Stimulated activated CD4-positive, alpha-beta T cell treated with anti-CD3 and anti-CD28 coated beads, Interleukin-1b, Interleukin-23, amount 100 ng/mL, for 24 hours (primary cell): Measurements from ENCODE around the gene EFCAB8.

ENCODE experiments used
- DNase-seq, 4 experiments: peaks; one replicate each; pipeline ENCODE4 v3.0.0-alpha.2; 2020; ENCODE audit warnings: low read depth in 4 of 4, low spot score in 1 of 4

Gene EFCAB8

GRCh38 chr20:32908334-32909292, 49.9 kb downstream of the EFCAB8 start:
- DNase-seq, result no peak

- no peak for DNase-seq
Observed at GRCh38 chr20:32909451-32909850, 50.7 kb downstream of the EFCAB8 start.

- no peak for DNase-seq
Observed at GRCh38 chr20:32909896-32910571, 51.3 kb downstream of the EFCAB8 start.

GRCh38 chr20:32911355-32911754, 52.6 kb downstream of the EFCAB8 start:
- DNase-seq, result no peak

GRCh38 chr20:32912688-32913087, 54.0 kb downstream of the EFCAB8 start:
- no peak for DNase-seq

GRCh38 chr20:32914031-32914430, 55.3 kb downstream of the EFCAB8 start:
- no peak for DNase-seq

GRCh38 chr20:32917191-32917950, 58.6 kb downstream of the EFCAB8 start:
- DNase-seq, result no peak

- no peak for DNase-seq
Observed at GRCh38 chr20:32918296-32918695, 59.6 kb downstream of the EFCAB8 start.

- no peak for DNase-seq
Observed at GRCh38 chr20:32918751-32919150, 60.0 kb downstream of the EFCAB8 start.

GRCh38 chr20:32920066-32920465, 61.3 kb downstream of the EFCAB8 start:
- no peak for DNase-seq

GRCh38 chr20:32920530-32921298, 62.0 kb downstream of the EFCAB8 start:
- no peak for DNase-seq

- DNase-seq, result no peak
Observed at GRCh38 chr20:32922466-32922865, 63.7 kb downstream of the EFCAB8 start.

- no peak for DNase-seq
Observed at GRCh38 chr20:32924781-32925180, 66.1 kb downstream of the EFCAB8 start.

- no peak for DNase-seq
Observed at GRCh38 chr20:32925481-32926196, 66.9 kb downstream of the EFCAB8 start.

- no peak for DNase-seq
Observed at GRCh38 chr20:32929162-32929561, 70.4 kb downstream of the EFCAB8 start.

- no peak for DNase-seq
Observed at GRCh38 chr20:32930181-32930580, 71.5 kb downstream of the EFCAB8 start.

- DNase-seq, result no peak
Observed at GRCh38 chr20:32930701-32931100, 72.0 kb downstream of the EFCAB8 start.

- no peak for DNase-seq
Observed at GRCh38 chr20:32934580-32934979, 75.9 kb downstream of the EFCAB8 start.

GRCh38 chr20:32941155-32941885, 82.6 kb downstream of the EFCAB8 start:
- no peak for DNase-seq
